ENCODE measurements around the gene AGO4. TPM values are rescaled to one million over a fixed set of nuclear protein-coding genes. Genes with fewer than 3 reads are reported as not detected.
"Not testable (repeated sequence)": the region's sequence is repeated elsewhere in the genome, so short reads cannot be mapped to it uniquely, and the experiment has no call there.

The AGO4 gene
- polyA plus RNA-seq, 1 donor (not counting 4 experiments of a cell fraction or from before 2014, with no cell fraction given): 5.2 TPM

- H3K9me3 ChIP-seq (ENCODE audit: control insufficient read depth, low read depth, low read length): no peaks in the 10 kb centered on the region
- TF ChIP-seq EZH2 (IDR thresholded peaks at IDR 0.05; ENCODE audit: low read length): no peak
- no peak for TF ChIP-seq CTCF (optimal IDR thresholded peaks at IDR 0.05 in 1 of 3, IDR thresholded peaks at IDR 0.05 in 1 of 3, conservative IDR thresholded peaks at IDR 0.05 in 1 of 3; ENCODE audit: extremely low read depth in 1 of 3, insufficient read depth in 2 of 3, low read length in 3 of 3)
- H3K27me3 ChIP-seq (ENCODE audit: control insufficient read depth, extremely low read depth, insufficient read depth, low read length): no peaks in the 10 kb centered on the region
- no peak overlapping the region for H3K9ac ChIP-seq (ENCODE audit: control insufficient read depth, extremely low read depth, insufficient read depth, low read length)
- H3K4me3 ChIP-seq (ENCODE audit: control insufficient read depth in 2 of 3, extremely low read depth in 1 of 3, insufficient read depth in 2 of 3, low read depth in 1 of 3, low read length in 3 of 3): no peak overlapping the region
- no peaks in the 10 kb centered on the region for H3K36me3 ChIP-seq (ENCODE audit: control insufficient read depth in 2 of 2, extremely low read depth in 1 of 2, insufficient read depth in 2 of 2, low read length in 2 of 2)
- no peak overlapping the region for H3K4me2 ChIP-seq (ENCODE audit: control insufficient read depth, extremely low read depth, insufficient read depth, low read depth, low read length)
- dilution Hi-C loops (cut with MboI; ENCODE audit: extremely low pct_ligation_motif_present, low sequenced_read_pairs): no loop called here
- no peaks in the 10 kb centered on the region for H3K79me2 ChIP-seq (ENCODE audit: control insufficient read depth, insufficient read depth, low read length)
- no peaks in the 10 kb centered on the region for H3K4me1 ChIP-seq (ENCODE audit: control insufficient read depth, extremely low read depth, insufficient read depth, low read length)
- FAIRE-seq: no peak
- H3K27ac ChIP-seq (ENCODE audit: control insufficient read depth, insufficient read depth, low read length): no peak overlapping the region
- H4K20me1 ChIP-seq (ENCODE audit: control insufficient read depth, extremely low read depth, insufficient read depth, low read length): no peaks in the 10 kb centered on the region
- H2AFZ ChIP-seq (ENCODE audit: control insufficient read depth, low read length): no peak overlapping the region
- no peak for DNase-seq (ENCODE audit: low read depth, low spot score)
- H3K9me1 ChIP-seq (ENCODE audit: control insufficient read depth, extremely low read depth, insufficient read depth, low read length): no peaks in the 10 kb centered on the region
Measured at GRCh38 chr1:35797380-35797779, 10.4 kb upstream of the AGO4 start.

GRCh38 chr1:35798019-35798418 is 9.8 kb upstream of the AGO4 start:
- H3K4me1 ChIP-seq (ENCODE audit: control insufficient read depth, extremely low read depth, insufficient read depth, low read length); FAIRE-seq; H3K79me2 ChIP-seq (ENCODE audit: control insufficient read depth, insufficient read depth, low read length); H3K27ac ChIP-seq (ENCODE audit: control insufficient read depth, insufficient read depth, low read length); H3K9me3 ChIP-seq (ENCODE audit: control insufficient read depth, low read depth, low read length); H3K27me3 ChIP-seq (ENCODE audit: control insufficient read depth, extremely low read depth, insufficient read depth, low read length); H2AFZ ChIP-seq (ENCODE audit: control insufficient read depth, low read length); H3K9me1 ChIP-seq (ENCODE audit: control insufficient read depth, extremely low read depth, insufficient read depth, low read length); H3K4me2 ChIP-seq (ENCODE audit: control insufficient read depth, extremely low read depth, insufficient read depth, low read depth, low read length); H4K20me1 ChIP-seq (ENCODE audit: control insufficient read depth, extremely low read depth, insufficient read depth, low read length); dilution Hi-C loops (cut with MboI; ENCODE audit: extremely low pct_ligation_motif_present, low sequenced_read_pairs); DNase-seq (ENCODE audit: low read depth, low spot score); H3K4me3 ChIP-seq (ENCODE audit: control insufficient read depth in 2 of 3, extremely low read depth in 1 of 3, insufficient read depth in 2 of 3, low read depth in 1 of 3, low read length in 3 of 3); H3K9ac ChIP-seq (ENCODE audit: control insufficient read depth, extremely low read depth, insufficient read depth, low read length); H3K36me3 ChIP-seq (ENCODE audit: control insufficient read depth in 2 of 2, extremely low read depth in 1 of 2, insufficient read depth in 2 of 2, low read length in 2 of 2): not testable (repeated sequence)

DNA sequence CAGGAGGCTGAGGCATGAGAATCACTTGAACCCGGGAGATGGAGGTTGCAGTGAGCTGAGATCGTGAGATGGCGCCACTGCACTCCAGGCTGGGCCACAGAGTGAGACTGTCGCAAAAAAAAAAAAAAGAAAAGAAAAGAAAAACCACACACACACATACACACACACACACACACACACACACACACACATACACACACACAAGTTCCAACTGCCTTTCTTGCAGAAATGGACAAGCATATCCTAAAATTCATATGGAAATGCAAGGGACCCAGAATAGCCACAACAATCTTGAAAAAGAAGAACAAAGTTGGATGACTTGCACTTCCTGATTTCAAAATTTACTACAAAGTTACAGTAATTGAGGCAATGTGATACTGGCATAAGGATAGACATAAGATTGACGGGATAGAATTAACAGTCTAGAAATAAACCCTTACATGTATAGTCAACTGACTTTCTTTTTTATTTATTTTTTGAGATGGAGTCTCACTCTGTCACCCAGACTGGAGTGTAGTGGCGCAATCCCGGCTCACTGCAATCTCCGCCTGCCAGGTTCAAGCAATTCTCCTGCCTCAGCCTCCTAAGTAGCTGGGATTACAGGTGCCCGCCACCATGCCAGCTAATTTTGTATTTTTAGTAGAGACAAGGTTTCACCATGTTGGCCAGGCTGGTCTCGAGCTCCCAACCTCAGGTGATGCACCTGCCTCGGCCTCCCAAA is 7.5 kb upstream of the AGO4 start:
- H3K9me1 ChIP-seq (ENCODE audit: control insufficient read depth, extremely low read depth, insufficient read depth, low read length); dilution Hi-C loops (cut with MboI; ENCODE audit: extremely low pct_ligation_motif_present, low sequenced_read_pairs); H3K36me3 ChIP-seq (ENCODE audit: control insufficient read depth in 2 of 2, extremely low read depth in 1 of 2, insufficient read depth in 2 of 2, low read length in 2 of 2); H3K4me2 ChIP-seq (ENCODE audit: control insufficient read depth, extremely low read depth, insufficient read depth, low read depth, low read length); H3K4me3 ChIP-seq (ENCODE audit: control insufficient read depth in 2 of 3, extremely low read depth in 1 of 3, insufficient read depth in 2 of 3, low read depth in 1 of 3, low read length in 3 of 3); H2AFZ ChIP-seq (ENCODE audit: control insufficient read depth, low read length); H3K4me1 ChIP-seq (ENCODE audit: control insufficient read depth, extremely low read depth, insufficient read depth, low read length); H3K27ac ChIP-seq (ENCODE audit: control insufficient read depth, insufficient read depth, low read length); H3K79me2 ChIP-seq (ENCODE audit: control insufficient read depth, insufficient read depth, low read length); H3K9ac ChIP-seq (ENCODE audit: control insufficient read depth, extremely low read depth, insufficient read depth, low read length); DNase-seq (ENCODE audit: low read depth, low spot score); FAIRE-seq; H3K9me3 ChIP-seq (ENCODE audit: control insufficient read depth, low read depth, low read length); H4K20me1 ChIP-seq (ENCODE audit: control insufficient read depth, extremely low read depth, insufficient read depth, low read length); H3K27me3 ChIP-seq (ENCODE audit: control insufficient read depth, extremely low read depth, insufficient read depth, low read length): not testable (repeated sequence)
